ENCODE results near the gene FBXL7.

The FBXL7 gene

GRCh38 chr5:15914638-15915037 lies 414.7 kb downstream of the FBXL7 start:
- no peak for DNase-seq

- DNase-seq, result no peak
Observed at GRCh38 chr5:15926586-15926985, 426.6 kb downstream of the FBXL7 start.

- no peak for DNase-seq
Observed at GRCh38 chr5:15927710-15928380, 427.9 kb downstream of the FBXL7 start.

GRCh38 chr5:15929611-15930263 lies 429.8 kb downstream of the FBXL7 start:
- no peak for DNase-seq

GRCh38 chr5:15932066-15932465 lies 432.1 kb downstream of the FBXL7 start:
- no peak for DNase-seq

GRCh38 chr5:15933259-15934207 lies 433.6 kb downstream of the FBXL7 start:
- DNase-seq, result no peak

GRCh38 chr5:15936505-15937245 lies 436.7 kb downstream of the FBXL7 start:
- DNase-seq, result no peak

GRCh38 chr5:15937708-15938107 lies 437.7 kb downstream of the FBXL7 start:
- no peak for DNase-seq

- DNase-seq, result no peak
Observed at GRCh38 chr5:15938186-15938585, 438.2 kb downstream of the FBXL7 start.

- no peak for DNase-seq
Observed at GRCh38 chr5:15938961-15939360, 439.0 kb downstream of the FBXL7 start.

- DNase-seq, result no peak
Observed at GRCh38 chr5:15940905-15941304, 440.9 kb downstream of the FBXL7 start.

- no peak for DNase-seq
Observed at GRCh38 chr5:15943487-15943886, 443.5 kb downstream of the FBXL7 start.

GRCh38 chr5:15946026-15946425 lies 446.0 kb downstream of the FBXL7 start:
- DNase-seq, result no peak

- DNase-seq, result no peak
Observed at GRCh38 chr5:15948190-15948589, 448.2 kb downstream of the FBXL7 start.

- no peak for DNase-seq
Observed at GRCh38 chr5:15951126-15951525, 451.1 kb downstream of the FBXL7 start.

GRCh38 chr5:15951550-15951949 lies 451.6 kb downstream of the FBXL7 start:
- no peak for DNase-seq

GRCh38 chr5:15956622-15957021 lies 456.6 kb downstream of the FBXL7 start:
- no peak for DNase-seq

GRCh38 chr5:15957124-15957523 lies 457.1 kb downstream of the FBXL7 start:
- no peak for DNase-seq

- DNase-seq, result no peak
Observed at GRCh38 chr5:15959370-15960164, 459.6 kb downstream of the FBXL7 start.

GRCh38 chr5:15966066-15966640 lies 466.2 kb downstream of the FBXL7 start:
- DNase-seq, result no peak

GRCh38 chr5:15966651-15967050 lies 466.7 kb downstream of the FBXL7 start:
- no peak for DNase-seq

GRCh38 chr5:15968993-15969392 lies 469.0 kb downstream of the FBXL7 start:
- no peak for DNase-seq

Data from bone marrow (tissue), 2 donors.